ENCODE results near the gene CHCHD10.

Gene CHCHD10

GRCh38 chr22:23777776-23778576, 10.2 kb upstream of the CHCHD10 start:
- Histone ChIP-seq H3K4me1 (ENCODE audit: control insufficient read depth, insufficient read depth, low read length) (no peaks in the 10 kb centered on the region), H3K36me3 (ENCODE audit: control insufficient read depth, insufficient read depth, low read length) (no peaks in the 10 kb centered on the region), H3K27me3 (ENCODE audit: control insufficient read depth, insufficient read depth, low read length) (peaks cover 16% of the 10 kb centered on the region), H3K4me3 (ENCODE audit: low read depth, low read length) (no peak overlapping the region), H3K9me3 (ENCODE audit: control insufficient read depth, insufficient read depth, low read length) (no peaks in the 10 kb centered on the region), H3K9ac (ENCODE audit: low read depth, low read length) (no peak overlapping the region), H3K27ac (ENCODE audit: low read depth, low read length) (no peak overlapping the region)

- H3K9me3 ChIP-seq (ENCODE audit: control insufficient read depth, insufficient read depth, low read length), result no peaks in the 10 kb centered on the region
- H3K4me3 ChIP-seq (ENCODE audit: low read depth, low read length), result no peak overlapping the region
These were observed 8.1 kb upstream of the CHCHD10 start for GRCh38 chr22:23775779-23776375.

DNA sequence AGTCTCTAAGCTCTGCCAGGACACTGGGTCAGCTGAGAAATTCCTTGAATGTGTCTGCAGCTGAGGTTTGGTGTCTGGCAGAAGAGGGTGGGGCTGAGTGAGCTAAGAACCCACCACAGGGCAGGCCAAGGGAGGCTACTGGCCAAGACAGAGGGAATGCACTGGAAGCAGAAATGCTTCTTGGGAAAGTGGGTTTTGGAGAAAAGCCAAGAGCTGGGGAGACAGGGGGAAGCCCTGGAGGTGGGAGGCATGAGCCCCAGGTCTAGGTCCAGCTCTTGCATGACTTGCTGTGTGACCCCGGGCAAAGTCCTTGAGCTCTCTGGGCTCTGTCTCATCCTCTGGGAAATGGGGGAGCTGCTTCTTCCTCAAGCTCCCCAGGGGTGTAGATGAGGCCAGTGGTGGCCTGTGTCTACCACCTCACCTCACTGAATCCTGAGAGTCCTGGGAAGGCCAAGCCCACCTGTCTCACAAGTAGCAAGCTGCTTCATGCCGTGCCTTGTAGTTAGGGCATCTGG, 7.2 kb upstream of the CHCHD10 start:
- Histone ChIP-seq H3K9me3 (ENCODE audit: control insufficient read depth, insufficient read depth, low read length) (no peaks in the 10 kb centered on the region), H3K36me3 (ENCODE audit: control insufficient read depth, insufficient read depth, low read length) (no peaks in the 10 kb centered on the region), H3K4me1 (ENCODE audit: control insufficient read depth, insufficient read depth, low read length) (peaks cover 6% of the 10 kb centered on the region), H3K27me3 (ENCODE audit: control insufficient read depth, insufficient read depth, low read length) (peaks cover 17% of the 10 kb centered on the region), H3K9ac (ENCODE audit: low read depth, low read length) (no peak overlapping the region), H3K27ac (ENCODE audit: low read depth, low read length) (no peak overlapping the region), H3K4me3 (ENCODE audit: low read depth, low read length) (no peak overlapping the region)

More at GRCh38 chr22:23775779-23776375, 8.1 kb upstream of the CHCHD10 start:
- Histone ChIP-seq H3K27me3 (ENCODE audit: control insufficient read depth, insufficient read depth, low read length) (peaks cover 17% of the 10 kb centered on the region), H3K4me1 (ENCODE audit: control insufficient read depth, insufficient read depth, low read length) (peaks cover 6% of the 10 kb centered on the region), H3K36me3 (ENCODE audit: control insufficient read depth, insufficient read depth, low read length) (no peaks in the 10 kb centered on the region), H3K9ac (ENCODE audit: low read depth, low read length) (no peak overlapping the region), H3K27ac (ENCODE audit: low read depth, low read length) (no peak overlapping the region)

DNA sequence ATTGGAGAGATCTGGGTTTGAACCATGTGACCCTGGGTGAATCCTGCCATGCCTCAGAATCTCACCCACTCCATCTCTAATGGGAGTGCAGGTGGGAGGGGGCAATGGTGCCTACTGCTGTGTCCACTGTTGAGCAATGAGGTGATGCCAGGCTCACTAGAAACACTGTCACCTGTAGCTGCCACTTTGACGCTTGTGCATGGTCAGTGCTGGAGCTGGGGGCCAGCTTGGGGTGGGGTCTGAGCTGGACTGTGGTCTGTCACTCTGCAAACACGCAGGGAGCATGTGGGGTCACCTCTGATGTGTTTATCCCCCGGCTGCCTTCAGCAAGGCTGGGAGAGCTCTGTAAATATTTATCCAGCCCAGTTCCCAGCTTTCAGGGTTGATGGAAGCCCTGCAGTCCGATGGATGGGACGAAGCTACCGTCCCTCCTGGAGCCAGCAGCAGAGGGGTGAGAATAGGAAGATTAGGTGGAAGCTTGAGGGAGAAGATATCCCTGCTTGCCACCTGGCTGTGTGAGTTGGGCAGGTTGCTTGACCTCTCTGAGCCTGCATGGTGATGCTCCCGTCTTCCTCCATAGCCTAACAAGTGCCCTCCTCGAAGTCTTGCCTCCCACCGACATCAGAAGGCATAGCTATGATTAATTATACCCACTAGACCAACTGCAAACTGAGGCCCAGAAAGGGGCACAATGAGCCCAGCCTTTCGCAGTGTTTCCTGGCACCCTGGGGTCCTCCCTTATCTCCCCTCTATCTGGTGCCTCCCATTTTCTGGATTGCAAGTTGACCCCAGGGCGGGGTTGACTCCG, 6.5 kb upstream of the CHCHD10 start:
- Histone ChIP-seq H3K27ac (ENCODE audit: low read depth, low read length) (no peak overlapping the region), H3K9me3 (ENCODE audit: control insufficient read depth, insufficient read depth, low read length) (no peaks in the 10 kb centered on the region), H3K27me3 (ENCODE audit: control insufficient read depth, insufficient read depth, low read length) (peaks cover 22% of the 10 kb centered on the region), H3K4me1 (ENCODE audit: control insufficient read depth, insufficient read depth, low read length) (peaks cover 6% of the 10 kb centered on the region), H3K4me3 (ENCODE audit: low read depth, low read length) (no peak overlapping the region), H3K36me3 (ENCODE audit: control insufficient read depth, insufficient read depth, low read length) (no peaks in the 10 kb centered on the region), H3K9ac (ENCODE audit: low read depth, low read length) (no peak overlapping the region)

DNA sequence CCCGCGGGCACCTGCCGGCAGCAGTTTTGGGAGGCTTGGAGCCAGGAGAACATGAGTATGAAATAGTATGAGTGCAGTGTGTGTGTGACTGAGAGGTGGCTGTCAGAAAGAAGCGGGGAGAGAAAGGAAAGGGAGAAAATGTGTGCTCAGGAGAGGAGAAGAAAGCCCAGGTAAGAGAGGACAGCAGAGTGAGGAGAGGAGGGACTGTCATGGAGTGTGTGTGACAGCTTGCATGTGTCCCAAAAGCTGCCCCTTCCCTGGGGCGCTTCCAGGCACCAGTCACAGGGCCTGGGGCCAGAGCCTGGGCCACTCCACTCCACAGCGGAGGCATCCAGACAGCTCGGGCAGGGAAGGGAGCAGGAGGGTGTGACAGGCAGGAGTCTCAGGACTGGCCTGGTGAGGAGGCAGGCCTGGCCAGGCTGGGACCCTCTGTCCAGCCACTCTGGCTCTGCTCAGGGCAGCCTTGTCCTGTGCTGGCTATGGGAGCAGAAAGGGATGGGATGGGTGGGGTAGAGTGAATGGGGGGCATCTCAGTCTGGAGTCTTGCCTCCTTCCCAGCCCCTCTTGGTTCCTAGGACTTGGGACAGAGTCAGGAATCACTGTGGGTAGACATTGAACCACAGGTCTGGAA, 5.8 kb upstream of the CHCHD10 start:
- H3K9ac ChIP-seq (ENCODE audit: low read depth, low read length), result no peak overlapping the region
- peaks cover 6% of the 10 kb centered on the region for H3K4me1 ChIP-seq (ENCODE audit: control insufficient read depth, insufficient read depth, low read length)
- H3K27ac ChIP-seq (ENCODE audit: low read depth, low read length), result no peak overlapping the region
- no peaks in the 10 kb centered on the region for H3K36me3 ChIP-seq (ENCODE audit: control insufficient read depth, insufficient read depth, low read length)
- peak overlapping the region; percentile 66 for H3K4me3 ChIP-seq (ENCODE audit: low read depth, low read length)
- H3K9me3 ChIP-seq (ENCODE audit: control insufficient read depth, insufficient read depth, low read length), result no peaks in the 10 kb centered on the region
- H3K27me3 ChIP-seq (ENCODE audit: control insufficient read depth, insufficient read depth, low read length), result peaks cover 26% of the 10 kb centered on the region

DNA sequence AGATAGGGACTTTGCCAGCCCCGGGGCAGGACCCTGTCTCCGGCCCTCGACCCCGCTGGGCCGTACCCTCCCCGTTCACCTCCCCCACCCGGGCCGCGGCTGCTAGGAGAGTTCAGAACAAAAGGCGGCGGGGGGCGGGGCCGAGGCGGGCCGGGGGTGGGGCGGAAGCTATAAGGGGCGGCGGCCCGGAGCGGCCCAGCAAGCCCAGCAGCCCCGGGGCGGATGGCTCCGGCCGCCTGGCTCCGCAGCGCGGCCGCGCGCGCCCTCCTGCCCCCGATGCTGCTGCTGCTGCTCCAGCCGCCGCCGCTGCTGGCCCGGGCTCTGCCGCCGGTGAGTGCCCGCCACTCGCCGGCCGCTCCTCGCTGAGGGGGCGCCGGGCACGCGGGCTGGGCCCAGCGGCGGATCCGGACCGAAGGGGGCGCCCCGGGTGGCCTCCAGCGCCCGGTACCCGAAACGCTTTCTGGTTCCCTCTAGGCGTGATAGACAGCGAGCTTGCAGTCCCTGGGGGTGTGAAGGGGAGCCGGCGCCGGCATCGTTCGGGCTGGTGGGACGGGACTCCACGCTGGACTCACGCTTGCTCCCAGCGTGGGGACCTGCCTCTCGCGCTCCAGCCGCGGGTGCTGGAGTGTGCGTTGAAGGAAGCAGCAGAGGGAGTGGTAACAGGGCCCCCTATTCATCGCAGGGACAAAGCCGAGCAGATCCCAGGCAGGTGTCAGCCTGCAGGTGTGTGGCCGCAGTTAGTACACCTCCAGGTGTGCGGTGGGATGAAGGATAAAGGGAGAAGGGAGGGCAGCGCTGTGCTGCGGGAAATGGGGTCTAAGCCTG, 5.1 kb upstream of the CHCHD10 start, which contains the start of gene MMP11:
MMP11 (plus strand) TSS at position 201 of the 825 bp plus-strand sequence; CDS start at position 223, 22 bp downstream.
- H3K27me3 ChIP-seq (ENCODE audit: control insufficient read depth, insufficient read depth, low read length), result peaks cover 26% of the 10 kb centered on the region
- H3K9ac ChIP-seq (ENCODE audit: low read depth, low read length), result peak within 1 kb of the TSS; percentile 37; the same call in 1 of the 2 replicates
- H3K27ac ChIP-seq (ENCODE audit: low read depth, low read length), result no peak within 1 kb of the TSS
- no peaks in the 10 kb centered on the region for H3K9me3 ChIP-seq (ENCODE audit: control insufficient read depth, insufficient read depth, low read length)
- peaks cover 6% of the 10 kb centered on the region for H3K4me1 ChIP-seq (ENCODE audit: control insufficient read depth, insufficient read depth, low read length)
- peak within 1 kb of the TSS; percentile 66 for H3K4me3 ChIP-seq (ENCODE audit: low read depth, low read length)
- H3K36me3 ChIP-seq (ENCODE audit: control insufficient read depth, insufficient read depth, low read length), result no peaks in the 10 kb centered on the region

- no peaks in the 10 kb centered on the region for H3K9me3 ChIP-seq (ENCODE audit: control insufficient read depth, insufficient read depth, low read length)
- peak overlapping the region; percentile 37; the same call in 1 of the 2 replicates for H3K9ac ChIP-seq (ENCODE audit: low read depth, low read length)
- no peak overlapping the region for H3K27ac ChIP-seq (ENCODE audit: low read depth, low read length)
- H3K4me3 ChIP-seq (ENCODE audit: low read depth, low read length), result peak overlapping the region; percentile 66
- peaks cover 6% of the 10 kb centered on the region for H3K4me1 ChIP-seq (ENCODE audit: control insufficient read depth, insufficient read depth, low read length)
- peaks cover 26% of the 10 kb centered on the region for H3K27me3 ChIP-seq (ENCODE audit: control insufficient read depth, insufficient read depth, low read length)
- no peaks in the 10 kb centered on the region for H3K36me3 ChIP-seq (ENCODE audit: control insufficient read depth, insufficient read depth, low read length)
These were observed 4.5 kb upstream of the CHCHD10 start for GRCh38 chr22:23772315-23772648.

DNA sequence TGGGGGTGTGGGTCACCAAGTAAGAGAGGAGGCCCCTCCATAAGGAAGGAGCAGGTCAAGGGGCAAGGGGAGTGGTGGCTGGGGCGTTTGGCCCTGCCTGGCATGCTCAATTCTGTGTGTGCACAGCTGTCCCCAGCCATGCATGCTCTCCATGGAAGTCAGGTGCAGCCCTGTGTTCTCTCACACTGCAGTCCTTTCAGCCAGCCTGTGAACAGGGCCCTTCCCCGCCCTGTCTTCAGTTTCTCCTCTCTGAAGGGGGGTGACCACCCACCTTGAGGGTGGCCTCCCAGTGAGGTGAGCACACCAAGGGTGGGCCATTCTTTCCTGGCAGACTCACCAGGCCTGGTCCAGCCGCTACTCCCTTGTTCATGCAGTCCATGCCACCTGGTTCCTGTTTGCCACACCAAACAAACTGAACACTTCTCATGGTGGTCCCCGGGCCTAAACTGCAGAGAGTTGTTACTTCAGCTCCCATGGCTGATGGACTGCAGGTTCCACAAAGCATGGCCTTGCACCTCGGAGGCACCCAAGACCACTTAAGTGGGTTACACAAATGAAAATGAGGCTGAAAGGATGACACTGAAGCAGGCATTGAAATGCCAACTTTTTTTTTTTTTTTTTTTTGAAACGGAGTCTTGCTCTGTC, 1.7 kb upstream of the CHCHD10 start:
- Histone ChIP-seq H3K4me3 (ENCODE audit: low read depth, low read length) (no peak overlapping the region), H3K9ac (ENCODE audit: low read depth, low read length) (no peak overlapping the region), H3K36me3 (ENCODE audit: control insufficient read depth, insufficient read depth, low read length) (peaks cover 12% of the 10 kb centered on the region), H3K9me3 (ENCODE audit: control insufficient read depth, insufficient read depth, low read length) (no peaks in the 10 kb centered on the region), H3K27ac (ENCODE audit: low read depth, low read length) (no peak overlapping the region), H3K4me1 (ENCODE audit: control insufficient read depth, insufficient read depth, low read length) (peaks cover 10% of the 10 kb centered on the region), H3K27me3 (ENCODE audit: control insufficient read depth, insufficient read depth, low read length) (peaks cover 24% of the 10 kb centered on the region)

DNA sequence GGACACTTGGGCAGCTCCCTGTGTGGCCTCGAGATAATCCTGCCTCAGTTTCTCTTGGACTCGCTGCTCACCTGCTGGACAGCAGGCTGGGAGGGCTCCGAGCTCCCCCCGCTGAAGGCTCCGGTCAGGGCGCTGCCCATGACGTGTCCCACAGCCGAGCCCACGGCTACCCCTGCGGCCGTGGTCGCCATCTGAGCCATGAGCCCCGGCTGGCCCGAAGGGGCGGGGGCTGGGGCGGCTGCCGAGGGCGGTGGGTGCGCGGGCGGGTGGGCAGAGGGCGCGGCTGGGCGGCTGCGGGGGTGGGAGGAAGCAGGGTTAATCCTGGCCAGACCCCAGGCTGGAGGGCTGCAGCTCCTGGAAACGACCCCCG, 484 bp downstream of the CHCHD10 start:
- Histone ChIP-seq H3K4me1 (ENCODE audit: control insufficient read depth, insufficient read depth, low read length) (peaks cover 25% of the 10 kb centered on the region), H3K36me3 (ENCODE audit: control insufficient read depth, insufficient read depth, low read length) (peaks cover 12% of the 10 kb centered on the region), H3K27me3 (ENCODE audit: control insufficient read depth, insufficient read depth, low read length) (peaks cover 9% of the 10 kb centered on the region), H3K9me3 (ENCODE audit: control insufficient read depth, insufficient read depth, low read length) (no peaks in the 10 kb centered on the region), H3K4me3 (ENCODE audit: low read depth, low read length) (peak overlapping the region; percentile 82), H3K9ac (ENCODE audit: low read depth, low read length) (peak overlapping the region; percentile 33), H3K27ac (ENCODE audit: low read depth, low read length) (peak overlapping the region; percentile 83)

Measured in HUES48 (cell line).